K562 treated with DMSO at 1 percent for 24 hours (cell line): ENCODE measurements around the gene NPVF. TPM values are rescaled to one million over a fixed set of nuclear protein-coding genes. Genes with fewer than 3 reads are reported as not detected.

Experiments
- total RNA-seq: library from RNA; unstranded; fragments of 300-600 nt; gene quantifications from 2 replicates; pipeline ENCODE4 v1.2.3, GENCODE V29; 2022; ENCODE audit warnings: low read depth; ENCODE audit not compliant: insufficient read depth

The NPVF gene, protein sequence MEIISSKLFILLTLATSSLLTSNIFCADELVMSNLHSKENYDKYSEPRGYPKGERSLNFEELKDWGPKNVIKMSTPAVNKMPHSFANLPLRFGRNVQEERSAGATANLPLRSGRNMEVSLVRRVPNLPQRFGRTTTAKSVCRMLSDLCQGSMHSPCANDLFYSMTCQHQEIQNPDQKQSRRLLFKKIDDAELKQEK
- total RNA-seq, result not detected in 2 replicates

GRCh38 chr7:25228386-25228785, at the start of gene NPVF:
NPVF (minus strand) TSS chr7:25228486; CDS start chr7:25228439, 47 bp downstream.

Other genes starting within 250 kb of the NPVF start
- 7.1 and 9.1 TPM in 2 replicates for gene OSBPL3, start 248.3 kb downstream of the NPVF start, total RNA-seq
- gene CYCS, start 103.2 kb downstream of the NPVF start, total RNA-seq, result 56.5 and 63.0 TPM in 2 replicates